Uterus (tissue), 2 donors: ENCODE data around the gene MBNL3.

Experiments used
- POLR2A ChIP-seq, 2 donors: fragments of 450-650 bp; IDR thresholded peaks; one replicate each; pipeline ENCODE4 v1.6.1; 2016; ENCODE audit warnings: antibody characterized with exemption in 2 of 2, mild to moderate bottlenecking in 1 of 2, moderate library complexity in 1 of 2
- TF ChIP-seq, protein P1 (sequence below), 4 experiments: fragments of 200-600 bp in 2 of 4; fragments of 450-650 bp in 2 of 4; sonication (generic) in 2 of 4; IDR thresholded peaks; one replicate each; pipeline ENCODE4 v1.5.1; 2016 to 2019; ENCODE audit warnings: antibody characterized with exemption in 4 of 4, mild to moderate bottlenecking in 2 of 4, moderate library complexity in 1 of 4

- TF ChIP-seq, protein P1, sequence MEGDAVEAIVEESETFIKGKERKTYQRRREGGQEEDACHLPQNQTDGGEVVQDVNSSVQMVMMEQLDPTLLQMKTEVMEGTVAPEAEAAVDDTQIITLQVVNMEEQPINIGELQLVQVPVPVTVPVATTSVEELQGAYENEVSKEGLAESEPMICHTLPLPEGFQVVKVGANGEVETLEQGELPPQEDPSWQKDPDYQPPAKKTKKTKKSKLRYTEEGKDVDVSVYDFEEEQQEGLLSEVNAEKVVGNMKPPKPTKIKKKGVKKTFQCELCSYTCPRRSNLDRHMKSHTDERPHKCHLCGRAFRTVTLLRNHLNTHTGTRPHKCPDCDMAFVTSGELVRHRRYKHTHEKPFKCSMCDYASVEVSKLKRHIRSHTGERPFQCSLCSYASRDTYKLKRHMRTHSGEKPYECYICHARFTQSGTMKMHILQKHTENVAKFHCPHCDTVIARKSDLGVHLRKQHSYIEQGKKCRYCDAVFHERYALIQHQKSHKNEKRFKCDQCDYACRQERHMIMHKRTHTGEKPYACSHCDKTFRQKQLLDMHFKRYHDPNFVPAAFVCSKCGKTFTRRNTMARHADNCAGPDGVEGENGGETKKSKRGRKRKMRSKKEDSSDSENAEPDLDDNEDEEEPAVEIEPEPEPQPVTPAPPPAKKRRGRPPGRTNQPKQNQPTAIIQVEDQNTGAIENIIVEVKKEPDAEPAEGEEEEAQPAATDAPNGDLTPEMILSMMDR (IDR thresholded peaks at IDR 0.05): no peak
- TF ChIP-seq POLR2A (IDR thresholded peaks at IDR 0.05): no peak
Observed at GRCh38 chrX:132433551-132433950, 55.3 kb downstream of the MBNL3 start.
